ENCODE measurements around the gene RRM2. TPM values are rescaled to one million over a fixed set of nuclear protein-coding genes. Genes with fewer than 3 reads are reported as not detected.

Gene RRM2
- total RNA-seq, 1 experiment from 2014 or later = 163 TPM

- Histone ChIP-seq H3T11ph (ENCODE audit: low read length) (no peak overlapping the region), H4K91ac (ENCODE audit: insufficient read length, low read depth, low read length) (no peak overlapping the region), H4K8ac (replicated peaks; ENCODE audit: insufficient read length, low read depth, low read length) (no peak overlapping the region), H3K4me2 (ENCODE audit: insufficient read depth, insufficient read length, low read length) (no peak overlapping the region), H3K14ac (ENCODE audit: insufficient read depth, low read length) (no peak overlapping the region; the same call in 1 of the 2 replicates), H3K79me1 (ENCODE audit: insufficient read depth, low read depth, low read length, poor library complexity, severe bottlenecking) (no peaks in the 10 kb centered on the region), H3K4ac (ENCODE audit: low read depth, low read length) (no peak overlapping the region), H2AK5ac (ENCODE audit: insufficient read length, low read length) (no peak overlapping the region), H3K23ac (ENCODE audit: insufficient read length, low read depth, low read length) (no peak overlapping the region), H3K27me3 (ENCODE audit: insufficient read depth, low read length) (no peaks in the 10 kb centered on the region), H2BK120ac (ENCODE audit: low read depth, low read length, poor library complexity, severe bottlenecking) (no peak overlapping the region), H3K4me1 (ENCODE audit: insufficient read depth, low read length) (peaks cover 3% of the 10 kb centered on the region; the same call in 1 of the 2 replicates), H2BK20ac (ENCODE audit: low read depth, low read length, poor library complexity, severe bottlenecking) (no peak overlapping the region), H4K20me1 (ENCODE audit: control insufficient read depth, insufficient read depth, insufficient read length) (no peaks in the 10 kb centered on the region), H3K27ac (ENCODE audit: insufficient read length, low read depth, low read length) (no peak overlapping the region), H2BK15ac (ENCODE audit: low read depth, low read length) (no peak overlapping the region), H4K5ac (ENCODE audit: insufficient read length, low read depth, low read length) (no peak overlapping the region), H2BK5ac (ENCODE audit: insufficient read length, low read length) (no peak overlapping the region), H3K79me2 (ENCODE audit: insufficient read depth, low read length) (no peaks in the 10 kb centered on the region), H3K9ac (ENCODE audit: extremely low read depth, insufficient read length, low read length) (no peak overlapping the region), H2BK12ac (ENCODE audit: insufficient read length, low read depth, low read length) (no peak overlapping the region), H2AFZ (ENCODE audit: low read length) (no peak overlapping the region), H3K23me2 (ENCODE audit: insufficient read length, low read depth, low read length, poor library complexity, severe bottlenecking) (no peaks in the 10 kb centered on the region), H3K18ac (ENCODE audit: insufficient read length, low read depth, low read length) (no peak overlapping the region), H3K56ac (ENCODE audit: insufficient read length, low read depth, low read length) (no peak overlapping the region), H3K9me3 (ENCODE audit: control insufficient read depth, low read depth, low read length) (no peaks in the 10 kb centered on the region)
- Mint-ChIP-seq H3K9me3 (no peaks in the 10 kb centered on the region), H3K4me1 (peaks cover 53 to 59% of the 10 kb centered on the region in 2 experiments), H3K27ac (peak overlapping the region in 2 of 3 experiments; percentile 8 to 41; a peak in 4 of 7 replicates), H3K27me3 (ENCODE audit: low read depth) (no peaks in the 10 kb centered on the region), H3K36me3 (ENCODE audit: insufficient read depth in 1 of 3, low read depth in 3 of 3) (peaks cover 29 to 71% (median 64%) of the 10 kb centered on the region in 3 experiments), H3K4me3 (0 out of 5 replicates have a peak overlapping the region, but pooled peaks of 1 of the 2 experiments have one; percentile 6)
- TF ChIP-seq CTCF (conservative IDR thresholded peaks at IDR 0.05) = no peak
- WGBS (ENCODE audit: extremely low coverage, insufficient read length, low lambda C conversion rate) = no CpG with 5 or more reads among the region's 6 CpGs
- DNase-seq = no peak
These were observed 10.1 kb downstream of the RRM2 start for GRCh38 chr2:10132596-10132995.
